ENCODE data around the gene ADAMTS14. TPM values are rescaled to one million over a fixed set of nuclear protein-coding genes. Genes with fewer than 3 reads are reported as not detected.
"Not testable (repeated sequence)": the region's sequence is repeated elsewhere in the genome, so short reads cannot be mapped to it uniquely, and the experiment has no call there.

The ADAMTS14 gene, protein sequence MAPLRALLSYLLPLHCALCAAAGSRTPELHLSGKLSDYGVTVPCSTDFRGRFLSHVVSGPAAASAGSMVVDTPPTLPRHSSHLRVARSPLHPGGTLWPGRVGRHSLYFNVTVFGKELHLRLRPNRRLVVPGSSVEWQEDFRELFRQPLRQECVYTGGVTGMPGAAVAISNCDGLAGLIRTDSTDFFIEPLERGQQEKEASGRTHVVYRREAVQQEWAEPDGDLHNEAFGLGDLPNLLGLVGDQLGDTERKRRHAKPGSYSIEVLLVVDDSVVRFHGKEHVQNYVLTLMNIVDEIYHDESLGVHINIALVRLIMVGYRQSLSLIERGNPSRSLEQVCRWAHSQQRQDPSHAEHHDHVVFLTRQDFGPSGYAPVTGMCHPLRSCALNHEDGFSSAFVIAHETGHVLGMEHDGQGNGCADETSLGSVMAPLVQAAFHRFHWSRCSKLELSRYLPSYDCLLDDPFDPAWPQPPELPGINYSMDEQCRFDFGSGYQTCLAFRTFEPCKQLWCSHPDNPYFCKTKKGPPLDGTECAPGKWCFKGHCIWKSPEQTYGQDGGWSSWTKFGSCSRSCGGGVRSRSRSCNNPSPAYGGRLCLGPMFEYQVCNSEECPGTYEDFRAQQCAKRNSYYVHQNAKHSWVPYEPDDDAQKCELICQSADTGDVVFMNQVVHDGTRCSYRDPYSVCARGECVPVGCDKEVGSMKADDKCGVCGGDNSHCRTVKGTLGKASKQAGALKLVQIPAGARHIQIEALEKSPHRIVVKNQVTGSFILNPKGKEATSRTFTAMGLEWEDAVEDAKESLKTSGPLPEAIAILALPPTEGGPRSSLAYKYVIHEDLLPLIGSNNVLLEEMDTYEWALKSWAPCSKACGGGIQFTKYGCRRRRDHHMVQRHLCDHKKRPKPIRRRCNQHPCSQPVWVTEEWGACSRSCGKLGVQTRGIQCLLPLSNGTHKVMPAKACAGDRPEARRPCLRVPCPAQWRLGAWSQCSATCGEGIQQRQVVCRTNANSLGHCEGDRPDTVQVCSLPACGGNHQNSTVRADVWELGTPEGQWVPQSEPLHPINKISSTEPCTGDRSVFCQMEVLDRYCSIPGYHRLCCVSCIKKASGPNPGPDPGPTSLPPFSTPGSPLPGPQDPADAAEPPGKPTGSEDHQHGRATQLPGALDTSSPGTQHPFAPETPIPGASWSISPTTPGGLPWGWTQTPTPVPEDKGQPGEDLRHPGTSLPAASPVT
- polyA plus RNA-seq (ENCODE audit: insufficient read length): 1.1 TPM
- long read RNA-seq, donor 1: 0 reads
- long read RNA-seq, donor 2: 0 reads
- long read RNA-seq, donor 3: 0 reads
- long read RNA-seq, donor 4: 0 reads
- long read RNA-seq, donor 5: 0 reads
- long read RNA-seq, donor 6: 0 reads
- long read RNA-seq, donor 7: 0 reads
- long read RNA-seq, donor 8: 0 reads

DNA sequence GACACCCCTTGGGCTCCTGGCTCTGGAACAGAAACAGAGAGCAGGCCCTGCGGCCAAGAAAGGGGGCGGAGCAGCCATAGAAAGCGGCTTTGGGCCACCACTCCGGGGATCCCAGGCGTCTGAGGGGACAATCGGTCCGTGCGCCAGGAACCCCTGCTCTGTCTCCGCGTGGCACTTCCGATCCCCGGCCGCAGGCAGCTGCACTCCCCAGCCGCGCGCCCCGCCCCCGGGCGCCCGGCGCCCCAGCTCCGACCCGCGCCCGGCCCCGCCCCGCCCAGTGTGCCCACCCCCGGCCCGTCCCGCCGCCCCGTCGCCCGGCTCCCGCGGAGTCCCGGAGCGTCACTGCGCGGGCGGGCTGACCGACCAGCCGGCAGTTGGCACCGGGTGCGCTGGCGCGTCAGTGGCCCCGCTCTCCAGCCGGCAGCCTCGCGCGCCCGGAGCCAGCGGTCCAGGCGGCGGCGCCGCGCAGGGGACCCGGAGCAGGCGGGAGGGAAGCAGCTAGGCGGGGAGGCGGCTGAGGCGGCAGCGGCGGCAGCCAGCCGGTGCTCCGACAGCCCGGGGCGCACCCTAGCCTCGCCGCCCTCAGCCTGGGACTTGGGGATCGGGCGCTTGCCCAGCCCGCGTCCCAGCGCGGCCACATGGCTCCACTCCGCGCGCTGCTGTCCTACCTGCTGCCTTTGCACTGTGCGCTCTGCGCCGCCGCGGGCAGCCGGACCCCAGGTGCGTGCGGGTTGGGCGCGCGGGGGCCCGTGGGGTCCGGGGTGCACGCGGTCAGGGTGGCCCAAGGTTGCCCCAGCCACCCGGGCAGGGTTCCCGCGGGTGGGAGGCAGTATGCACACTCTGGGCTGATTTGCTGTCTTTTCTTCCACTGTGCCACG, at the start of gene ADAMTS14:
TSS of gene ADAMTS14 (plus strand) at position 342 of the 878 bp plus-strand sequence. CDS start at position 639, 297 bp downstream.
- DNase-seq: no peak

DNA sequence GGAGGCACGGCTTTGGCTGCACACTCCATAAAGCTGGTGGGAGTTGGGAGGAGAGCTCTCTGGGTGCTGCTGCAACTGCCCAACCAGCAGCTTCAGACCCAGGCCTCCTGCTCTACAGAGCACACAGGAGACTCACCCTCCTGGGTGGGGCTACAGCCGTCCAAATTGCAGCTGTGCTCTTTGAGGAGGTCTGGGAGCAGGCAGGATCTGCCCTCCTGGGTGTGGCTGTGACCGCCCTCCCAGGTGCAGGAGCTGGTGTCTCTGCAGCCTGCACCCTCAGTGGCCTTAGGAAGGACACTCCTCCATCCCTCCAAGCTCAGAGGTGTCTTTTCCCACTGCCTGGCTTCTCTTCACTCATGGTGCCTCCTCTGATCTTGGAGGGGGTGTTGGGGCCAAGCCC, 49.8 kb upstream of the ADAMTS14 start:
- no peak for DNase-seq

DNA sequence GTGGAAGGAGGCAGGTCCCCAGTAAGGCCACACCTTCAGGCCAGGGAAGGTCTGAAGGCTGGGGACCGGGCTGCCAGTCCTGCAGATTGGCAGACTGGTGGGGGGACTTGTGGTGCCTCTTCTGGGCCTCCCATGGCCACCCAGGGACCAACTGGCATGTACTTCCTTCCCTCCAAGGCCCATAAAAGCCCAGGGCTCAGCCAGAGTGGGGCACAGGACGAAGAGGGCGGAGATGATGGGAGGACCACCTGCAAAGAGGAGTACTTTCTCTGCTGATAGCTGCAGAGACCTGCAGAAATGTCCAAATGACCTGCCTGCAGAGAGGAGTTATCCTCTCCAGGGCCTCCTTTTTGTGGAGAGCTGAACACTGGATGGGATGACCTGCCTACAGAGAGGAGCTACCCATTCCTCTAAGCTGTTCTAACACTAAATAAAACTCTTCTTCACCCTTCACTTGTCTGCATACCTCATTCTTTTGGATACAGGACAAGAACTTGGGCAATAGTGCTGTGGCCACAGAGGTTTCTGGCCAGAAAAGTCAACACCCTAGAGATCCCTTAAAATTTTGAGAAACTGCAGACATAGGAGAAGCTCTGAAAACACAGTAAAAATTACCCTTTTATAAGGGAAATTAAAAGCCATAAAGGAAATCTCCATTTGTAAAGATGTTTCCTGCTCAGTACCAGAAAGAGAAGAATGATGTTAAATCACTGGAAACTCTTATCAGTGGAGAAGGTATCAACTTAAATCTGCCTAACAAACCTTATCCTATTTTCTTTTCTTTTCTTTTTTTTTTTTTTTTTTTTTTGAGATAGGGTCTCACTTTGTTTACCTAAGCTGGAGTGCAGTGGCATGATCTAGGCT, 49.1 kb upstream of the ADAMTS14 start:
- DNase-seq: no peak

DNA sequence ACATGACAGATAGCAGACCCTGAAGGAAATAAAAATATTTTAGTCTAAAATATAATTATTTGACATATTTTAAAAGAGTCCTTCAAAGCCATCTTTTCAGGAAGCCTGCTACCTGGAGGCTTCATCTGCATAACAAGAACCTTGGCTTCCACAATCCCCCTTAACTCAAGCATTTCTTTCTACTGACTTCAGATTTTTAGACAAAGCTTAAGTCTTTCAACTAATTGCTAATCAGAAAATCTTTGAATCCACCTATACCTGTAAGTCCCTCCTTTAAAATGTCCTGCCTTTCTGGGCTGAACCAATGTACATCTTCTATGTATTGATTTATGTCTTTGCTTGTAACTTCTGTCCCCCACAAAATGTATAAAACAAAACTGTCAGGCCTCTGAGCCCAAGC, 46.2 kb upstream of the ADAMTS14 start:
- no peak for DNase-seq

DNA sequence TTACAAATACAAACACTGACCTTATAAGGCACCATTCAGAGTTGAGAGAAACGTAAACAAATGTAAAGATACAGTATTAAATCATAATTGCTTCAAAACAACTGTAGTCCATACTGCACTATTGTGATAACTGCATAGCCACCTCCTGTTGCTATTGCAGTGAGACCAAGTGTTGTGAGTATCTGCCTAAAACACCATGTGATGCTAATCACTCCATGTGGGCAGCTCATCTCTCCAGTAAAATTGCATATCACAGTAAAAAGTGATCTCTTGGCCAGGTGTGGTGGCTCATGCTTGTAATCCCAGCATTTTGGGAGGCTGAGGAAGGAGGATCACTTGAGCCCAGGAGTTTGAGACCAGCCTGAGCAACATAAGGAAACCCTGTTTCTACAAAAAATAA, 43.0 kb upstream of the ADAMTS14 start:
- DNase-seq: no peak

DNA sequence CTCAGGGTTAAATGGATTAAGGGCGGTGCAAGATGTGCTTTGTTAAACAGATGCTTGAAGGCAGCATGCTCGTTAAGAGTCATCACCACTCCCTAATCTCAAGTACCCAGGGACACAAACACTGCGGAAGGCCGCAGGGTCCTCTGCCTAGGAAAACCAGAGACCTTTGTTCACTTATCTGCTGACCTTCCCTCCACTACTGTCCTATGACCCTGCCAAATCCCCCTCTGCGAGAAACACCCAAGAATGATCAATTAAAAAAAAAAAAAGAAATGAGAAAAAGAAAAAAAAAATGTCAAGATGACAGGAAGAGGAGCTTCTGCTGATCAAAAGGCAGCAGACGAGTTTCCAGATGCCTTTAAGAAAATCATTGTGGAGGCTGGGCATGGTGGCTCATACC, 40.6 kb upstream of the ADAMTS14 start:
- DNase-seq: not testable (repeated sequence)

DNA sequence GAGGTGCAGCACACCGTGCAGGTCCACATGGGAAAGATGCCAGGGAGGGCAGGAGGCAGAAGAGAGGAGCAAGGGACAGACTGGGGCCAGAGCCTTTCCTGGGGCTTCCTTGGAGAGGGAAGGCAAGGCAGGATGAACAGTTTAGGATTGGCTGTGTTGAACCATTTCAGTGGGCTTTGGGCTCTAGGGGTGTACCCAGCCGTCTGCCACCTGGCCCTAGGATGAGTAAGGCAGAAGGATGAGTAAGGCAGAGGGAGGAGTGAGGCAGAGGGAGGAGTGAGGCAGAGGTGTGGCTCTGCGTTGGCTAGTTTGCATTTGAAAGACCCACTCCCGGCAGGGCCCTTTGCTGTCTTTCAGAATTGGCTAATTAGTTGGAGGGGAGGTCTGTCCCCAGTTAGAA, 38.3 kb upstream of the ADAMTS14 start:
- DNase-seq: no peak

DNA sequence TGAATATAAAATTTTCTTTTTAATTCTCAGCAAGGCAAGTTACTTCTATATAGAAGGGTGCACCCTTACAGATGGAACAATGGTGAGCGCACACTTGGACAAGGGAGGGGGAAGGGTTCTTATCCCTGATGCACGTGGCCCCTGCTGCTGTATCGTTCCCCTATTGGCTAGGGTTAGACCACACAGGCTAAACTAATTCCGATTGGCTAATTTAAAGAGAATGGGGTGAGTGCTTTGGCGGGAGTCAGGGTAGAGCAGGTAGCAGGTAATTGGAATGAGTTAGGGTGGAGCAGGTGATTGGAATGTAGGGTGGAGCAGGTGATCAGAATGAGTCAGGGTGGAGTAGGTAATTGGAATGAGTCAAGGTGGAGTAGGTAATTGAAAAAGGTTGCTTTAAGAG, 37.8 kb upstream of the ADAMTS14 start:
- not testable (repeated sequence) for DNase-seq

DNA sequence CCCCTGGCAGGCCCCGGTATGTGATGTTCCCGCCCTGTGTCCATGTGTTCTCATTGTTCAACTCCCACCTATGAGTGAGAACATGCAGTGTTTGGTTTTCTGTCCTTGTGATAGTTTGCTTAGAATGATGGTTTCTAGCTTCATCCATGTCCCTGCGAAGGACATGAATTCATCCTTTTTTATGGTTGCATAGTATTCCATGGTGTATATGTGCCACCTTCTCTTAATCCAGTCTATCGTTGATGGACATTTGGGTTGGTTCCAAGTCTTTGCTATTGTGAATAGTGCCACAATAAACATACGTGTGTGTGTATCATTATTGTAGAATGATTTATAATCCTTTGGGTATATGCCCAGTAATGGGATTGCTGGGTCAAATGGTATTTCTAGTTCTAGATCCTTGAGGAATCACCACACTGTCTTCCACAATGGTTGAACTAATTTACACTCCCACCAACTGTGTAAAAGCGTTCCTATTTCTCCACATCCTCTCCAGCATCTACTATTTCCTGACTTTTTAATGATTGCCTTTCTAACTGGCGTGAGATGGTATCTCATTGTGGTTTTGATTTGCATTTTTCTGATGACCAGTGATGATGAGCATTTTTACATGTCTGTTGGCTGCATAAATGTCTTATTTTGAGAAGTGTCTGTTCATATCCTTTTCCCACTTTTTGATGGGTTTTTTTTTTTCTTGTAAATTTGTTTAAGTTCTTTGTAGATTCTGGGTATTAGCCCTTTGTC, 32.5 kb upstream of the ADAMTS14 start:
- DNase-seq: not testable (repeated sequence)

DNA sequence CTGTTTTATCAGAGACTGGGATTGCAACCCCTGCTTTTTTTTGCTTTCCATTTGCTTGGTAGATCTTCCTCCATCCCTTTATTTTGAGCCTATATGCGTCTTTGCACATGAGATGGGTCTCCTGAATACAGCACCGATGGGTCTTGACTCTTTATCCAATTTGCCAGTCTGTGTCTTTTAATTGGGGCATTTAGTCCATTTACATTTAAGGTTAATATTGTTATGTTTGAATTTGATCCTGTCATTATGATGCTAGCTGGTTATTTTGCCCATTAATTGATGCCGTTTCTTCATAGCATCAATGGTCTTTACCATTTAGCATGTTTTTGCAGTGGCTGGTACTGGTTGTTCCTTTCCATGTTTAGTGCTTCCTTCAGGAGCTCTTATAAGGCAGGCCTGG, 29.0 kb upstream of the ADAMTS14 start:
- DNase-seq: not testable (repeated sequence)

DNA sequence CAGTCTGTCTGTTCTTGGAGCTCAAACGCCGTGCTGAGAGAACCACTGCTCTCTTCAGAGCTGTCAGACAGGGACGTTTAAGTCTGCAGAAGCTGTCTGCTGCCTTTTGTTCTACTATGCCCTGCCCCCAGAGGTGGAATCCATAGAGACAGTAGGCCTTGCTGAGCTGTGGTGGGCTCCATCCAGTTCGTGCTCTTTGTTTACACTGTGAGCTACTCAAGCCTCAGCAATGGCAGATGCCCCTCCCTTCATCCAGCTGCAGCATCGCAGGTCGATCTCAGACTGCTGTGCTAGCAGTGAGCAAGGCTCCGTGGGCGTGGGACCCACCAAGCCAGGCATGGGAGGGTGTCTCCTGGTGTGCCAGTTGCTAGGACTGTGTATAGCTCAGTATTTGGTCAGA, 27.3 kb upstream of the ADAMTS14 start:
- DNase-seq: not testable (repeated sequence)

DNA sequence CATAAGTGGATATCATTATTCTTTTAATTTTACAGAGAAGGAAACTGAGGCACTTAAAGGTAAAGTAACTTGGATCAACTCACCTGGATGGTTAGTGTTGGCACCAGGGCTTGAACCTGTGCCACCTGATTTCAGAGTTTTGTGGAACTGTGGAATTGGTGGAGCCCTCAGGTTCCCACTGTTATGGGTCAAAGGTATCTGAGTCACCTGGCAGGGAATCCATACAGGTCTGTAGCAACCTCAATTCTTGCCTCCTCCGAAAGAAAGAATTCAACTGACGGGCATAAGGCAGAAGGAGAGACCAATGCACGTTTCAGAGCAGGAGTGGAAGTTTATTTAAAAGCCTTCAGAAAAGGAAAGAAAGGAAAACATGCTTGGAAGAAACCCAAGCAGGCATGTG, 25.2 kb upstream of the ADAMTS14 start:
- DNase-seq: no peak

DNA sequence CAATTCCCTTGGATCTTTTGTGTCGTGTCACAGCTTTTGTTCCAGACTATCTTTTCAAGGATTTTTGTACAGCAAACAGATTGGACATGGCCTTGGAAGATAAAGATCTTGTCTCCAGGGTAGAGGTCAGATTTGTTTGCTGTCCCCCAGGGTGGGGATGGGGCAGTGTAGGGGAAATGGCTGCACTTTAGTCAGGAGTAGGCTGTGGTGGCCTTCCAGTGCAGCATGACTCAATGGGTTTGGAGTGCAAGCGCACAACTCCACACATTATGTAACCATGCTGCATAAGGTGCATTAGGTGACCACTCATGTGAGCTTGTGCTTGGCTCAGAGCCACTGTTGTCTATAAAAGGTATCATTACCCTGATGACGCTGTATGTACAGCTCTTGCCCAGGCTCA, 23.9 kb upstream of the ADAMTS14 start:
- DNase-seq: no peak

DNA sequence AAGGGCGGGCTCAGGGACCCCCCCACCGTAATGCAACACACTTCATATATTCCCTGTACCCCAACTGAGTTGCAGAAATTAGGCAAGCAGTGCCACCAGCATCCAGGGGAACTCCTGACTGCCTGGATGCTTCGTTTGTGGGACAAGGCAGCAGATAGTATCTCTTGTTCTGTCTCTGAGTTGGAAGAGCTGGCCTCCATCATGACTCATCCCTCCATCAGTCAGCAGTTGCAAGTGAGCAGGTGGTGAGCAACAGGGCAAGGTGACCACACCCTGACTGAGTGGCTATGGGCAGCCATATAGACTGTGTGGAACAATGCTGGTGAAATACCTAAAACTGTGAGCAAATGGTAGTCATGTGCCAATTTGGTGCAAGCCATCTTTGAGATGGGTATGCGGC, 22.8 kb upstream of the ADAMTS14 start:
- no peak for DNase-seq

DNA sequence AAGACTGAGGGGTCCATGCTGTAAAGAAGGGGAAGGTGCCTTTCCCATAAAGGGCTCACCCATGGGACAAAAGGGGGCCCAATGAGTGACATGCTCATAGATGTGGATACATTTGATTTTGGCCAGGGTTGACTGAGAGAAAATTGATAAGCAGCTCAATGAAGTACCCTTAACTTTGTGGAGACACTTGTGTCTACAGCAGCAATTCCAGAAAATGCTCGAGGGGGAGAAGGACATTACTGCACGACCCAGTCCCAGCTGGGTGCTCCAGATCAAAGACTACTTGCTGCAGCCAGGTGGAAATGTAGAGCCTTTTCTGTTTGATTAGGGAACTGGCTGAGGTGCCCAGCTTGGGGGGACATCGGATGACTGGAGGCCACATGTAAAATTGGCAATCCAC, 22.2 kb upstream of the ADAMTS14 start:
- DNase-seq: no peak

DNA sequence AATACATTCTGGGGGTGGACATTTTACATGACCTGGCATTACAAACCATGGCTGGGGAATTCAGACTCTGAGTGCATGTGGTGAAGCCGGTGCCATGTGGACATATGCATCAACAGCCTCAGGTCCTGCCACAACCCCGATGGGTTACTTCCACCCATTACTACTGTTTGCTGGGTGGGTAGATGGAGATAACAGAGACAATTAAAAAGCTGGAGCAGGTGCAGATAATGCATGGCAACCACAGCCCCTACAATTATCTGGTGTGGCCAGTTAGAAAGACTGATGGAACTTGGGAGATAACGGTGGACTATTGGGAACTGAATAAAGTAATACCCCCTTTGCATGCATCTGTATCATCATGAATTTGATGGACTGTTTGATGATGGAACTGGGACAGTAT, 21.6 kb upstream of the ADAMTS14 start:
- DNase-seq: no peak

DNA sequence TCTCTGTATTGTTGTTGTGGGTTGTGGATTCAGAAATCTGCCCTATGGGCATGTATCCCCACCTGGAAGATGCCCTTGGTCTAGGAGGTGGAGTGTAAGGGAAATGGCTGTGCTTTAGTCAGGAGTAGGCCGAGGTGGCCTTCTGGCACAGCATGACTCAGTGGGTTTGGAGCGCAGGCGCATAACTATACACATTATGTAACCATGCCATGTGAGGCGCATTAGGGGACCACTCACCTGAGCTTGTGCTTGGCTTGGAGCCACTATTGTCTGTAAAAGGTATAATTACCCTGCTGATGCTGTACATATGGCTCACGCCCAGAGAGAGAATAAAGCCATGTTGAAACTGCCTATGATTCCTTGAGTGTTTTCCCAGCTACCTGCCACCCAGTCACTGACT, 20.6 kb upstream of the ADAMTS14 start:
- no peak for DNase-seq

DNA sequence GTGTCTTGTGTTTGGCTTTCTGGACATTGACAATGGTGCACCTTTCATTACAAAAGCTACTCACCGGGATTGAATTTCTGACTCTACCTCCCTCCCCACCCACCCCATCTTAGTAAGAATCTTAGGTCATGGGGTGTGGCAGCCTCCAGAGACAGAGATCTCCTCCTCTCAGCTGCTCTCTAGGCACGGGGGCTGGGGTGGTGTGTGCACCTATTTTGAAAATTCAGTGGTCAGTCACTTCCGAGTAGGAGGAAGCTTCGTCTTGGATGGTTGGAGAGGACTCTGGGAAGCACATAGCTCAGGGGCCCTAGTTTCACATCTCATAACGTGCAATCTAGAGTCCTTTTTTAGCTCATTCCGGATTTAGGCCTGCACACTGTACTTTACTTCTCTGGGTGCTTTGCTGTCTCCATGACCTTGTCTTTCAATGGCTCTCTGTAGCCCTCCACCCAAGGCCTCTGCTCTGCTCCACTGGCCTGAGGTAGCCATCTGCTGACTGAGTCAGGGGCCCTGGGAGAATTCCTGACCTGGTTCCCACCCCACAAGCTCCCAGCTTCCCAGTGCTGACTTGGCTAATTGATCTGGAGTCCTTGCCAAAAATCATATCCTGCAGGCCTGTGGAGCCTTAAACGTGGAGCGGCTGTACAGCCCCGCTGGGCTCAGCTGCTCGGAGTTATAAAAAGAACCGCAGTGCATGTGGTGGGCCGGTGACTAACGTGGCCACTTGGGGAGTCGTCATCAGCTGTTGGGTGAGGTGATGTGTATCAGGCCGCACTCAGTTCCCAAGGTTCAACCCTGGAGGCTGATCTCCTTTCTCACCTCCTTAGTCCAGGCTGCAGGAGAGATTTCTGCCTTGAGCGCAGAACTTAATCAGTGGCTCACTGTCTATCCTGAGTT, 19.3 kb upstream of the ADAMTS14 start:
- DNase-seq: no peak
